ENCODE data around the gene TTC24.
"Not testable (repeated sequence)": the region's sequence is repeated elsewhere in the genome, so short reads cannot be mapped to it uniquely, and the experiment has no call there.

TTC24 gene

DNA sequence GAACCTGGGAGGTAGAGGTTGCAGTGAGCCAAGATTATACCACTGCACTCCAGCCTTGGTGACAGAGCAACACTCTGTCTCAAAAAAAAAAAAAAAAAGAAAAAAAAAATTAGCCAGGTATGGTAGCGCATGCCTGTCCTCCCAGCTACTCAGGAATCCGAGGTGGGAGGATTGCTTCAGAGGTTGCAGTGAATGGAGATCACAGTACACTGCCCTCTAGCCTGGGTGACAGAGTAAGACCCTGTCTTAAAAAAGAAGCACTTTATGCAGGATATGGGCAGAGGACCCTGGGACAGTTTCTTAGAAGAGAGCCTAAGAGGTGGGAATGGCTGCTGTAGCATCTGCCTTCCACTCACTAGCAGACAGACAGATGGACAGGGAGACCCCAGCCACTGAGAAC, 30.1 kb upstream of the TTC24 start:
- DNase-seq (ENCODE audit: low spot score in 2 of 2), result no peak
- Mint-ChIP-seq H3K27me3 (no peaks in the 10 kb centered on the region), H3K4me3 (no peak overlapping the region), H3K36me3 (no peaks in the 10 kb centered on the region), H3K4me1 (peaks cover 23% of the 10 kb centered on the region), H3K27ac (no peak overlapping the region), H3K9me3 (no peaks in the 10 kb centered on the region)
- no peak for ATAC-seq (ENCODE audit: low read depth)

DNA sequence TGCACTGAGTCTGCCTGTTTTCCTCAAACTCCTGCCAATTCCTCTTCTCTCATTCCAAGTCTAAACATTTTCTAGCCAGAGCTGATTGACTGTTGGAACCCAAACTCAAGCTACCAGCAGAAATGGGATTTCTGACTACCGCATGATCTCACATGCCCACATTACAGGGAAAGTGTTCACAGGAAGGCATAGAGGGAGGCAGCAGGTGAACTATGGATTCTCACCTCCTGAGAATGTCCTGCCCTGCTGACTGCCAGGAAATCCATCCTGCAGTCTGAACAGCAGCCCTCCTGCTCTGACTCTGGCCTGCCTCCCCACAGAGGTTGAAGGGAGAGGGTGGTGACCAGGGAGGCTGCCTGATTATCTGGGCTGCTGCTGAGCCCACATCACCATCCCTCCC, 29.7 kb upstream of the TTC24 start:
- H3K9me3 Mint-ChIP-seq, result no peaks in the 10 kb centered on the region
- no peaks in the 10 kb centered on the region for H3K27me3 Mint-ChIP-seq
- no peaks in the 10 kb centered on the region for H3K36me3 Mint-ChIP-seq
- no peak overlapping the region for H3K27ac Mint-ChIP-seq
- DNase-seq (ENCODE audit: low spot score in 2 of 2), result no peak
- peaks cover 23% of the 10 kb centered on the region for H3K4me1 Mint-ChIP-seq
- no peak for ATAC-seq (ENCODE audit: low read depth)
- no peak overlapping the region for H3K4me3 Mint-ChIP-seq

DNA sequence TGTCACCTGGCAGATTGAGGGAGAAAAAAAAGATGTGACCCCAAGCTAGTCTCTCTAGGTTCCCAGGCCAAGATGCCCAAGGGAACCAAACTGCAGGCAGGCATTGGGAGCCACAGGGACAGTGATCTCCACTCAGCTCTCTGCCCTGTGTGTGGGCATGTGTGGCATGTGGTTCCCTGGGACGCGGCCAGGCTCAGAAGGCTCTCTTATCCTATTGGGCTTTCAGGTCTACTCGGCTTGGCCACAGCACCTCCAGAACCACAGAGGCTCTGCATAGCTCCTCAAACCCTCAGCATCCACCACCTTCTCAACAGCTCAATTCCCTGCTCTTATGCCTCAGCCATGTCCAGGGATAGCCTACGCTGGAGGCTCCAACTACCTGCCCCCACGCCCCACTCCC, 29.2 kb upstream of the TTC24 start:
- H3K4me3 Mint-ChIP-seq, result no peak overlapping the region
- H3K27ac Mint-ChIP-seq, result no peak overlapping the region
- no peaks in the 10 kb centered on the region for H3K27me3 Mint-ChIP-seq
- no peaks in the 10 kb centered on the region for H3K36me3 Mint-ChIP-seq
- DNase-seq (ENCODE audit: low spot score in 2 of 2) (no peak), ATAC-seq (ENCODE audit: low read depth) (no peak)
- peaks cover 23% of the 10 kb centered on the region for H3K4me1 Mint-ChIP-seq
- no peaks in the 10 kb centered on the region for H3K9me3 Mint-ChIP-seq

DNA sequence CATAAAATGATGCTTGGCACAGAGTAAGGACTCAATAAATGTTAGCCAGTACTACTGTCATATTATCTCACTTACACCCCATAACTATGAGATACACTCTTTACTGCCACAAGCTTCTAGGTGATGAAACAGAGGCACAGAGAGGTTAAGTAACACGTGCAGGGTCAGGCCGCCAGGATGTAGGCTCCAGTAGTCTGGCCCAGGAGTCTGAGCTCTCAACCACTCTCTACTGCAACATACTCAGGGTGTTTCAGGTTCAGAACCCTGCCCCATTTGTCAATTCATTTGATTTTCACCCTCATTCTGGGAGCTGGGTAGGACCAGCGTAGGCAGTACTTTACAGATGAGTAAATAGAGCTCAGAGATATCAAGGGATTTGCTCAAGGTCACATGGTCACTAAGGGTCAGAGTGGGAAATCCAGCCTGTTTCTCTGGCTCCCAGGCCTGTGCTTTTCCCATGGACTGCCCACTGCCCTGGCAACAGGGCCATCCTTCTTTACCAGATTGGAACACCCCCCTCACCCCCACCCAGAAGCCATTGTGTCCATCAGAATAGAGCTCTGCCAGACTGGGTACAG, 28.4 kb upstream of the TTC24 start:
- ATAC-seq (ENCODE audit: low read depth) (peak; percentile 63), DNase-seq (ENCODE audit: low spot score in 2 of 2) (no peak)
- peaks cover 23% of the 10 kb centered on the region for H3K4me1 Mint-ChIP-seq
- H3K9me3 Mint-ChIP-seq, result no peaks in the 10 kb centered on the region
- H3K36me3 Mint-ChIP-seq, result no peaks in the 10 kb centered on the region
- no peak overlapping the region for H3K4me3 Mint-ChIP-seq
- H3K27ac Mint-ChIP-seq, result peak overlapping the region; percentile 1
- no peaks in the 10 kb centered on the region for H3K27me3 Mint-ChIP-seq

DNA sequence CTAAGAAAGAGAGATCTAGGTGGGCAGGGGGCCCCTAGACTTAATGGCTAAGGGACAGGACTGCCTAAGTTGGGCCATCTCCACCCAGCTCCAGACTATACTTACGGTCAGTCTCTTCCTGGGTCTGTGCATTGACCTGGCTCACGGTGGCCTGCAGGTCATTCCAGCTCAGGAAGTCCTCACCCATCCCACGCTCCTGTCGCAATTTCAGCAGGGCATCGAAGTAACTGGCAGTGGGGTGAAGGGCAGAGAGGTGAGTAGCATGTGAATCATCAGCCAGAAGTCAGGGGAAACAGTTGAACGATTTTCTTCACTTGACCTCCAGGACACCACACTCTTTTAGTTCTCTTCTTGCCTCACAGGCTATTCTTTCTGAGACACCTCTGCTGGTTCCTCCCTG, 27.7 kb upstream of the TTC24 start:
- Mint-ChIP-seq H3K4me1 (peaks cover 23% of the 10 kb centered on the region), H3K9me3 (no peaks in the 10 kb centered on the region), H3K27ac (no peak overlapping the region), H3K4me3 (no peak overlapping the region), H3K27me3 (no peaks in the 10 kb centered on the region), H3K36me3 (no peaks in the 10 kb centered on the region)
- ATAC-seq (ENCODE audit: low read depth) (no peak), DNase-seq (ENCODE audit: low spot score in 2 of 2) (no peak)

DNA sequence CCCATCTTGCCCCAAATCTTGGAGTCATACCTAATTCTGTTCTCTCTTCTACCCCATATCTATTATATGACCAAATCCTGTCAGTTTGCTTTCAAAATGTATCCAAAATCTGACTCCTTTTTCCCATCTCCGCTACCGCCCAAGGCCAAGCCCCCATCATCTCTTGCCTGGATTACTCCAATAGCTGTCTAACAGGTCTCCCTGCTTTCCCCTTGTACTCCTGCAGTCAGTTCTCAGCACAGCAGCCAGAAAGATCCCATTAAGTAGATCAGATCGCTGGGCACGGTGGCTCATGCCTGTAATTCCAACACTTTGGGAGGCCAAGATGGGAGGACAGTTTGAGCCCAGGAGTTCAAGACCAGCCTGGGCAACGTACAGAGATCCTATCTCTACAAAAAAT, 27.0 kb upstream of the TTC24 start:
- no peaks in the 10 kb centered on the region for H3K9me3 Mint-ChIP-seq
- no peak overlapping the region for H3K4me3 Mint-ChIP-seq
- DNase-seq (ENCODE audit: low spot score in 2 of 2), result no peak
- no peaks in the 10 kb centered on the region for H3K36me3 Mint-ChIP-seq
- peaks cover 20% of the 10 kb centered on the region for H3K4me1 Mint-ChIP-seq
- no peak overlapping the region for H3K27ac Mint-ChIP-seq
- H3K27me3 Mint-ChIP-seq, result no peaks in the 10 kb centered on the region
- ATAC-seq (ENCODE audit: low read depth), result no peak

DNA sequence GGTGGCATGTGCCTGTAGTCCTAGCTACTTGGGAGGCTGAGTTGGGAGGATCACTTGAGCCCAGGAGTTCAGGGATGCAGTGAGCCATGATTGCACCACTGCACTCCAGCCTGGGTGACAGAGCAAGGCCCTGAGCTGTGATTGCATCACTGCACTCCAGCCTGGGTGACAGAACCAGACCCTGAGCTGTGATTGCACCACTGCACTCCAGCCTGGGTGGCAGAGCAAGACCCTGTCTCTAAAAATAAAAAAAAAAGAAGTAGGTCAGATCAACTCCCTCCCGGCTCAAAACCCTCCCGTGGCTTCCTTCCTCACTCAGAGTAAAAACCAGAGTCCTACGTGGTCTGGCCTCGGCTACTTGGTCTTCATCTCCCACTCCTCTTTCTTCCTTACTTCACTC, 26.6 kb upstream of the TTC24 start:
- not testable (repeated sequence) for H3K27me3 Mint-ChIP-seq; H3K9me3 Mint-ChIP-seq; DNase-seq (ENCODE audit: low spot score in 2 of 2); H3K27ac Mint-ChIP-seq; H3K4me3 Mint-ChIP-seq; H3K36me3 Mint-ChIP-seq
- peak; percentile 62 for ATAC-seq (ENCODE audit: low read depth)
- peaks cover 20% of the 10 kb centered on the region for H3K4me1 Mint-ChIP-seq

DNA sequence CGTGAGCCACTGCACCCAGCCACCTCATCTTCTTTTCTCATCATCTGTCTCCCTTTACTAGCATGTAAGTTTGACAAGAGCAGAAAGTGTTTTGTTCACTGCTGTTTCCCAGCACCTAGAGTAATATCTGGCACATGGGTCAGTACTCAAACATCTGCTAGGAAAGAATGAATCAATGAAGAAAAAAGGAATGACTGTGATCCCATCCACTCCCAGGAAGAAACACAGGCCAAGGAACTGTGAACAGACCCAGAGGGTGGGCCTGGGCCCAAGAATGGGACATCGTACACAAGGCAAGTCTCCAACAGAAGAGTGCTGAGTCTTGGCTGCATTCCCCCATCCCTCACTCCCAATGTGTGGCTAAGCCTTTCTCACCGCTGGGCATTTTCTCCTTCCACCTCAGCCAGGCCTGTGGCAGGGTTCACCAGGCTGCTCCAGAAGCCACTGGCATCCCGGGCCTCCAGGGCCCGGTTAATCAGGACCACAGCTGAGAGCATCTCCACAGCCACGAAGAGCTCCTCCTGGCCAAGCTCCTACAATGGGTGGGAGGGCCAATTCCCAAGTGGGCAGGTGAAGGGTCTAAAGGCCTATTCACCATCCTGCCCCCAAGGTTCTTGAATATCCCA, 25.6 kb upstream of the TTC24 start:
- Mint-ChIP-seq H3K27ac (no peak overlapping the region), H3K36me3 (no peaks in the 10 kb centered on the region), H3K4me1 (peaks cover 20% of the 10 kb centered on the region), H3K27me3 (no peaks in the 10 kb centered on the region), H3K9me3 (no peaks in the 10 kb centered on the region), H3K4me3 (no peak overlapping the region)
- DNase-seq (ENCODE audit: low spot score in 2 of 2) (no peak), ATAC-seq (ENCODE audit: low read depth) (no peak)

DNA sequence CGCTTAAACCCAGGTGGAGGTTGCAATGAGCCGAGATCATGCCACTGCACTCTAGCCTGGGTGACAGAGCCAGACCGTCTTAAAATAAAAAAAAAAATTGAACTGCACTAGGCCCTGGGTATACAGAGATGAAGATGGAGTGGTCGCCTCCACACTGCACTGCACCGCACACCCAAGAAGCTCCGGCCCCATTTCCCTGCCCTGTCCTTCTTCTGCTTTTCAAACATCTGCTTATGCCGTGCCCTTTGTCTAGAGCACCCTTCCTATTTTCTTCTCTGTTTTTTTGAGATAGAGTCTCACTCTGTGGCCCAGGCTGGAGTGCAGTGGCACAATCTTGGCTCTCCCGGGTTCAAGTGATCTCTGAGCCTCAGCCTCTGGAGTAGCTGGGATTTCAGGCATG, 24.6 kb upstream of the TTC24 start:
- Mint-ChIP-seq H3K27ac (no peak overlapping the region), H3K36me3 (no peaks in the 10 kb centered on the region), H3K4me1 (peaks cover 20% of the 10 kb centered on the region), H3K4me3 (no peak overlapping the region), H3K9me3 (no peaks in the 10 kb centered on the region), H3K27me3 (no peaks in the 10 kb centered on the region)
- DNase-seq (ENCODE audit: low spot score in 2 of 2) (no peak), ATAC-seq (ENCODE audit: low read depth) (no peak)

DNA sequence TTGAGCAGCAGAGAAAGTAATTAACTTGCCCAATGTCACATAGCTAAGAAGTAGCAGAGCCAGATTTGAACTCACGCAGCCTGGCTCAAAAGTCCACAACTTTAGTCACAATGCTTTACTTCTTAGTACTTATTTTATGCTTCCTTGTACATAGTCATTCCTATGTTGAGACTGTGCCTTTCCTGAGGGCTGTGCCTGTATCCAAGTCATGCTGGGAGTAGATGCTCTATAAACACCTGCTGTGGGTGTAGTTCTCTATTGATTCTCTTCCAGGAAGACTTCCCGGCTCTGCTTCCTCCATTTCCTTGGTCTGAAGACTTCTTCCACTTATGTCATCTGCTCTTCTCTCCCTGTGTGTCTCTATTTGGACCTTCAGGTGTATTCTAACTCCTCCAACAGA, 23.8 kb upstream of the TTC24 start:
- Mint-ChIP-seq H3K4me1 (peaks cover 20% of the 10 kb centered on the region), H3K27ac (no peak overlapping the region), H3K9me3 (no peaks in the 10 kb centered on the region), H3K4me3 (no peak overlapping the region), H3K36me3 (no peaks in the 10 kb centered on the region), H3K27me3 (no peaks in the 10 kb centered on the region)
- no peak for ATAC-seq (ENCODE audit: low read depth)
- no peak for DNase-seq (ENCODE audit: low spot score in 2 of 2)

DNA sequence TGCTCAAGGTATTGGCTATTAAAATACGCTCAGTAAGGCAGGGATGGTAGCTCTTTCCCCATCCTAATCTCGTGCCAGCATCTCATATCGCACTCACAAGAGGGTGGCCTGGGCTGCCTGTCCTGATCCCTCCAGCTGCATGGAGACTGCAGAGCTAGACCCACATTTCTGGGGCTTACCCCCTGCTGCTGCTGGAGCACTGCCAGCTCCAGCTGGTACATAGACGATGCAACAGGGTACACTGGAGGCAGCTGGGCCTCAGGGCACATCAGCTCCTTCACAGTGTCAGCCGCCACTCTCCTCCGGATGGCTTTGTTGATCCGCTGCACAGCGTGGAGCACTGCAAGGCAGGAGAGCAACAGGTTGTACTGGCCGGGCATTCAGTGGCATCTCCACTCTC, 23.2 kb upstream of the TTC24 start:
- no peak for DNase-seq (ENCODE audit: low spot score in 2 of 2)
- Mint-ChIP-seq H3K27ac (no peak overlapping the region), H3K4me1 (peaks cover 16% of the 10 kb centered on the region), H3K4me3 (no peak overlapping the region), H3K27me3 (no peaks in the 10 kb centered on the region), H3K36me3 (no peaks in the 10 kb centered on the region), H3K9me3 (no peaks in the 10 kb centered on the region)
- ATAC-seq (ENCODE audit: low read depth), result no peak

DNA sequence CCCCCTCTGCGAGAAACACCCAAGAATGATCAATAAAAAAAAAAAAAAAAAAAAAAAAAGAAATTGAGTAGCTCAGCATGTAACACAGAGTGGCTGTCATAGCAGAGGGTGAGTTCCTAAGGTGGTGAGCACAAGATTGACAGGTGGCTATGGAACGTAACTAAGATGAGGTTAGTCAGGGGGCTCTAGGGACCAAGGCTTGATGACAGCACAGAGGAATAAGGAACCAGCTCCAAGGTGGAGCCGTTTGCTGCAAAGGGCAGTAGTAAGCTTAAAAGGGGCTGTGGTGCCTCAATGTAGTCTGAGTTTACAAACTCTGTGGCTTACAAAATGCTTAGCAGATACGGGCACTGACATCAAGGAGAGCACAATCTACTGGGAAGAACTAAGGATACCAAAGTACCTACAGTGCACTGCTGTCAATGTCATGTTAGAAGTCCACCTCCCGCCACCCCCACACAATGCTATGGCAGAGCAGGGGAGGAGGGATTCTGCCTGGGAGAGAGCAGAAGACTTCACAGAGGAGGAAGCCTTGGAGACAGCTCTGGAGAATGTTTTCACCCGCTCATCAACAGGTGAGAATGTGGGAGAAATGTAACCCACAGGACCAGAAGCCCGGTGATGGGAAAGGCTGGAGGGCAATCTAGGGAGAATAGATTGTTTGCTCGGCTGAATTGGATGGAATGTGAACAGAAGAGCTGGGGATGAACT, 20.3 kb upstream of the TTC24 start:
- ATAC-seq (ENCODE audit: low read depth) (no peak), DNase-seq (ENCODE audit: low spot score in 2 of 2) (no peak)
- Mint-ChIP-seq H3K27ac (peak overlapping the region; percentile 40), H3K27me3 (no peaks in the 10 kb centered on the region), H3K36me3 (no peaks in the 10 kb centered on the region), H3K4me3 (no peak overlapping the region), H3K4me1 (peaks cover 1% of the 10 kb centered on the region), H3K9me3 (no peaks in the 10 kb centered on the region)

DNA sequence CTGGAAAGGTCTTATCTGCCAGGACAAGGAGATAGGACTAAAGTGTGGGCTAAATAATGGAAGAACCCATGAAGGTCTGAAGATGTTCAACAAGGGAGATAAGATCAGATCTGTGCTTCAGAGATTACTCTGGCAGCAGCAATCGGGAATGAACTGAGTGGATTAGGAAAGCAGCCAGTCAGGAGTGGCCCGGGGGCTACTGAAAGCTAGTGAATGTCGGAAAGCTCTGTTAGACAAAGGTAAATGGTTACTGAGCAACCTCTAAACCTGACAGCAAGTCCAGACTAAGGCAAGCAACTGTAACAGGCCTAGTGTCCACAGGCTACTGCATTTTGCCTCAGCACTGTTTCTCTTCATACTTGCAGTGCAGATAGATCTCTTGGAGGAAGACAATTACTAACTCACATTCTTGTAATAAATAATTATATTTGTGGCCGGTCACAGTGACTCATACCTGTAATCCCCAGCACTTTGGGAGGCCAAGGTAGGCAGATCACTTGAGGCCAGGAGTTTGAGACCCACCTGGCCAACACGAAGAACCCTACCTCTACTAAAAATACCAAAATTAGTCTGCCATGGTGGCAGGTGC, 19.6 kb upstream of the TTC24 start:
- DNase-seq (ENCODE audit: low spot score in 2 of 2), result no peak
- no peaks in the 10 kb centered on the region for H3K36me3 Mint-ChIP-seq
- H3K27ac Mint-ChIP-seq, result no peak overlapping the region
- no peaks in the 10 kb centered on the region for H3K4me1 Mint-ChIP-seq
- H3K4me3 Mint-ChIP-seq, result no peak overlapping the region
- ATAC-seq (ENCODE audit: low read depth), result no peak
- no peaks in the 10 kb centered on the region for H3K9me3 Mint-ChIP-seq
- no peaks in the 10 kb centered on the region for H3K27me3 Mint-ChIP-seq

DNA sequence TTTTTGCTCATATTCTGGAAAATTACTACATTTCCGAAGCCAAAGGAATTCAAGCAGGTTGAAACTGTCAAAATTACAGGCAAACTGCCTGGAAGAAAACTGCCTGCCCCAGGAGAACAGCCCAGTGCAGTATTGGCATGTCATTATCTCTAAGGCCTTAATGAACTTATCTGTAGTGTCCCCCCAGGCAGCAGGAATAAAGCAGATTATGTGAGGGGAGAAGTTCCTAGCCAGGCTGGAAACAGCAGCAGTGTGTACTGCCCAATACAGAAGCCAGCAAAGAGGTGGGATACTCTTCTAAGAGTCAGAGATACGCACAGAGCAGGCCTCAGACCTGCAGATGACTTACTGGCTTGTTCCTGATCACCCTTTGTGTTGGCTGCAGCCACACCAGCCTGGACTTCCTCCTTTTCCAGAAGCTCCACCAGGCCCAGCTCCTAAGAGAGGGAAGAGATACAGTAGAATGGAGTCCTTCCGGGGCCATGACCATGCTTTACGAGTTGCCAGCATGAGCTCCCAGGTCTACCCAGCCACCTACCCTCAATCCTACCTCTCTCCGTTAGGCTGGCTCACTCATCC, 18.8 kb upstream of the TTC24 start:
- H3K27ac Mint-ChIP-seq, result no peak overlapping the region

More for the DNA sequence above, 18.8 kb upstream of the TTC24 start:
- Mint-ChIP-seq H3K4me3 (no peak overlapping the region), H3K36me3 (no peaks in the 10 kb centered on the region), H3K9me3 (no peaks in the 10 kb centered on the region), H3K4me1 (peaks cover 3% of the 10 kb centered on the region), H3K27me3 (no peaks in the 10 kb centered on the region)
- ATAC-seq (ENCODE audit: low read depth), result no peak
- no peak for DNase-seq (ENCODE audit: low spot score in 2 of 2)
